ENCODE measurements around the gene GLCE.

The GLCE gene

DNA sequence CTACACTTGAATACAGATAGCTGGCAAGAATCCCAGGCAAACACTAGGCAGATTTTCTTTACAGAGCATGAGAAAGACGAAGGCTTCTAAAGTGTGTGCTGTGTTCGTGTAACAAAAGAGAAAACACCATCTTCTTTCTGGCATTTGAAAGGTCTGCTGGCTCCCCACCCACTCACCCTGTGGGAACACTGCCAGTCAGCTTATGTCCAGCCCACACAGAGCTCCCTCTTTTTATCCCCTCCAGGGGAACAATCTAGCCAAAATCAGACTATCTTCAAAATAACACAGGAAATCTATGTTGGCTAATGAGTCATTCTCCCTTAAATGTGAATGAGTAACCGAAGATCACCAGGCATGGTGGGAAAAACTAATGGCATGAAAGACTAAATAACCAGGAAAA, 92.7 kb downstream of the GLCE start:
- Histone ChIP-seq H3K4me3 (ENCODE audit: low read length) (no peak overlapping the region), H3K27me3 (ENCODE audit: control insufficient read depth, insufficient read depth, low read length) (no peaks in the 10 kb centered on the region), H3K9me3 (ENCODE audit: control insufficient read depth, low read length) (no peaks in the 10 kb centered on the region), H3K36me3 (ENCODE audit: control insufficient read depth, insufficient read depth, low read length) (no peaks in the 10 kb centered on the region), H3K4me1 (ENCODE audit: control insufficient read depth, insufficient read depth, low read length) (peaks cover 5% of the 10 kb centered on the region), H3K9ac (ENCODE audit: low read length) (no peak overlapping the region)

DNA sequence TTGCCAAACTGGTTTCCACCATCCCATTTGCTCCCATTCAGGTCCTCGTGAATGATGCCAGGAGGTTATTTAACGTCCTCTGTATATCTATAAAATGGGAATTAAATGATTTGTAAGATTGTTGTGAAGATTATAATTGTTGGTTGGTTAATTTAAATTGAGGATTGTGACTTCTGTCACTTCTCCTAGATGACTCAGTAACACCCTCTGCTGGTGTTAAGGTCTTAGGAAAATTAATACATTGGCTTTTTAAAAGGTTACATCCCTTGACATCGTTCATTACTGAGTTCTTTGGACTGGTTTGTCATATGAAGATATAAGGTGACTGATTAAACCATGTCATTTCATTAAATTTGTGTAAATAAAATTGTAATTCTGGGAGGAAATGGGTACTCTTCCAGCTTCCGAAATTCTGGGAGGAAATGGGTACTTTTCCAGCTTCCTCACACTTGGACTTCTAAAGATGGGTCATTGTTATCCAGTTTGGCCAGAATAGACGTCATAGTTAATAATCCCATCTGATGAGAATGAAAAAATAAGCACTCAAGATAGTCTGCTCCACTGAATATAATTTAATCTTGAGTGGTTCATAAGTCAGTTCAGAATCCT, 105.0 kb downstream of the GLCE start:
- no peaks in the 10 kb centered on the region for H3K9me3 ChIP-seq (ENCODE audit: control insufficient read depth, low read length)
- no peak overlapping the region for H3K9ac ChIP-seq (ENCODE audit: low read length)
- H3K27me3 ChIP-seq (ENCODE audit: control insufficient read depth, insufficient read depth, low read length), result no peaks in the 10 kb centered on the region
- peaks cover 9% of the 10 kb centered on the region for H3K36me3 ChIP-seq (ENCODE audit: control insufficient read depth, insufficient read depth, low read length)
- H3K4me1 ChIP-seq (ENCODE audit: control insufficient read depth, insufficient read depth, low read length), result no peaks in the 10 kb centered on the region
- no peak overlapping the region for H3K4me3 ChIP-seq (ENCODE audit: low read length)

DNA sequence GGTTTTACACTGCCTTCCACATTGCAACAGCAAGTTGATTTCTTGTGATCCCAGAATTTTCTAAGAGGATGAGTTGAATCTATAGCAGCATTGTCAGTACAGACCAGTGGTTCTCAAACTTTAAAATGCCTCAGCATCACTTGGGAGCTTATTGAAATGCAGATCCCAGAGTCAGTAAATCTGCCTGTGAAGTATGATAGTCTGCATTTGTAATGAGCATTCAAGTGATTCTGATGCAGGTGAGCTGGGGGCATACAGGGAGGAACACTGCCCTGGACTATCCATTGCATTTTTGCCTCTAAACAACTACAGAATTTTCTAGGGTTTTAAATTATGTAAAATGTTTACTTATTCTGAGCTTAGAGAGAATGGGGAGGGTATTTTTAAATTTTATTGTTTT, 110.8 kb downstream of the GLCE start:
- H3K4me3 ChIP-seq (ENCODE audit: low read length), result no peak overlapping the region
- H3K27me3 ChIP-seq (ENCODE audit: control insufficient read depth, insufficient read depth, low read length), result no peaks in the 10 kb centered on the region
- H3K9ac ChIP-seq (ENCODE audit: low read length), result no peak overlapping the region
- H3K9me3 ChIP-seq (ENCODE audit: control insufficient read depth, low read length), result no peaks in the 10 kb centered on the region
- peaks cover 9% of the 10 kb centered on the region for H3K36me3 ChIP-seq (ENCODE audit: control insufficient read depth, insufficient read depth, low read length)
- no peaks in the 10 kb centered on the region for H3K4me1 ChIP-seq (ENCODE audit: control insufficient read depth, insufficient read depth, low read length)

DNA sequence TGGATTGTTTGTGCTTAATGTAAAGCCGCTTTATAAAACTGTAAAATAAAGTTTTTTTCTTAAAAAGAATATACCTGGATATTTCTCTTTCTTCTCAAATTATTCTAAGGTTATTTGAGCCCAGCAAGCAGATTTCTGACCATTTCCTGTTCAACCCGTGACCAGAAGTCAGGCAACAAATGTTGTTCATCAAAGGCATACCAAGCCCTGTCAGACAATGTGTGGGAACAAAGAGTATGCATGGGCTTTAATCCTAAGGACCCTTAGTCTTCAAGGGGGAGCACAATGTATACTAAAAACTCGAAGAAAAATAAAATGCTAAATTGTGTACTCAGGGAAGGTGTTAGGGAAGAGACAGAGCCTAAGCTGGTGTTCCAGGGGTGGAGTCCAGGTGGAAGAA, 111.7 kb downstream of the GLCE start:
- Histone ChIP-seq H3K4me1 (ENCODE audit: control insufficient read depth, insufficient read depth, low read length) (no peaks in the 10 kb centered on the region), H3K36me3 (ENCODE audit: control insufficient read depth, insufficient read depth, low read length) (peaks cover 9% of the 10 kb centered on the region), H3K9ac (ENCODE audit: low read length) (no peak overlapping the region), H3K9me3 (ENCODE audit: control insufficient read depth, low read length) (no peaks in the 10 kb centered on the region), H3K4me3 (ENCODE audit: low read length) (no peak overlapping the region), H3K27me3 (ENCODE audit: control insufficient read depth, insufficient read depth, low read length) (no peaks in the 10 kb centered on the region)

DNA sequence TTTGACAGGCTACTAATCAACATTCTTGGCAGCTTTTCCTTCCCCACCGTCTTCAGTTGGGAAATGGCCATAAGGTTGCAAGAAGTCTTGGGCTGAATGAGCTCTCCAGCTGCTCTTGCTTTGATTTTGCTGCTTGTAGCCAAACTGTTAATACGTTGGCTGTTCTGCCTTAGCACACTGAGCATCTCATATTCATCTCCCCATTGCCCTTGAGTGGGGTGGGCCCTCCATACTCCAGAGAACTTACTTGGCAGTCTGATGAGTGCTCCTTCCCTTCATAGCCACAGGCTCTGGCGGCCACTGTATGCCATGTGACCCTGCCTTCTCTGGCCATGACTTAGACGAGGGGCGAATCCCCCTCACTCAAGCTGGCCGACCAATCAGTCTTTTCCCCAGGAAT, 112.5 kb downstream of the GLCE start:
- H3K36me3 ChIP-seq (ENCODE audit: control insufficient read depth, insufficient read depth, low read length), result peaks cover 9% of the 10 kb centered on the region
- H3K9me3 ChIP-seq (ENCODE audit: control insufficient read depth, low read length), result no peaks in the 10 kb centered on the region
- H3K27me3 ChIP-seq (ENCODE audit: control insufficient read depth, insufficient read depth, low read length), result no peaks in the 10 kb centered on the region
- no peak overlapping the region for H3K4me3 ChIP-seq (ENCODE audit: low read length)
- H3K9ac ChIP-seq (ENCODE audit: low read length), result no peak overlapping the region
- no peaks in the 10 kb centered on the region for H3K4me1 ChIP-seq (ENCODE audit: control insufficient read depth, insufficient read depth, low read length)

DNA sequence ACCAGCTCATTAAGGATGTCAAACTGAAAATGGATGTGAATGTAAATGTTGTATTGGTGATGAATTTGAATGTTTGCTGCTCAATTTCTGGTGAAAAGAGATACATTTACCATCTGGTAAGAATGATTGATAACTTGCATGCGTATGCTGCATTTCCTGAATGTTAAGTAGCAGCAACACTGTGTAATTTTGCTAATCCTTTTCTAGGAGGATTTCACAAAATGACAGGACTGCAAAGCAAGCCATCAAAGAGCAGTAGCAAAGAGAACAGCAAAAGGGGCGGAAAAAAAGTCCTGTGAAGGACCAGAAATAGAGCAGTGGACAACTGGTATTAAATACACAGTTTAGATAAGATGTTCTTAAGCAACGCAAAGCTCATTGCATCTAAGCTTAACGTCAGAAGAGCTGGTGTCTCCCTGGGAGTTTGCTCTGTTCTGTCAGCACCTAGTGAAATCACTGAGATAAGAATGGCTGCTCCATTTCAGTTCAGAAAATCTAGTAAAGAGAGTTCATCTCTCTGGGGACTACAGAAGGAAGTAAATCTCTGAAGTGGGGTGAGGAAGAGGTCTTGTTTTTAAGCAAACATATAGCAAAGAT, 114.7 kb downstream of the GLCE start:
- Histone ChIP-seq H3K9me3 (ENCODE audit: control insufficient read depth, low read length) (no peaks in the 10 kb centered on the region), H3K4me3 (ENCODE audit: low read length) (no peak overlapping the region), H3K4me1 (ENCODE audit: control insufficient read depth, insufficient read depth, low read length) (no peaks in the 10 kb centered on the region), H3K27me3 (ENCODE audit: control insufficient read depth, insufficient read depth, low read length) (peaks cover 10% of the 10 kb centered on the region), H3K9ac (ENCODE audit: low read length) (no peak overlapping the region), H3K36me3 (ENCODE audit: control insufficient read depth, insufficient read depth, low read length) (no peaks in the 10 kb centered on the region)

DNA sequence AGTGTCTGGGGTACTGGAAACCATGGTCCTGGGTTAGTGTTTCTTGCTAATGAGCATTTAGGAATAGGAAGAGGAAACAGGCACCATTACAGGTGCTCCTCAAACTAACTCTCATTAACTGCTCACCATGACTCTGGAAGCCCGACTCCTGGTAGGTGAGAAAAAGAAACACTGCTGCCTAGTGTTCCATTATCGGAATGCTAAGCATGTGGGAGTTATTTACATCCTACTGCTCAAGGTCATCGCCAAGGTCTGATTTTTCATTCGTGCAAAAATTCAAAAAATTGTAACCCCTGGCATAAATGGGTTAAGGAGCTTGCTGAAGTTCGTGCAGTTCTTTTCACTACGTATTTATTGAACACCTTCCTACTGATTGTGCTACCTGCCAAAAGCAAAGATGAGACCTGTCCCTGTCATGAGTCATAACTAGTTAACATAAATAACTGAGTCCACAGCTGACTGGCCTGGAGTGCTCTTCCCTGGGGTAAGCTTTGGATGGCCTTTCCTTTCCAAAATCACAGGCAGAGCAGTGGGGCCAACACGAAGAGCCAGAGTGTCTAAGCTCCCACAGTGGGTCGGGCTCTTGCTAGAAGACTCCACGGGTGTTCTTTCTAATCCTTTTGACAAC, 115.6 kb downstream of the GLCE start:
- H3K4me1 ChIP-seq (ENCODE audit: control insufficient read depth, insufficient read depth, low read length), result no peaks in the 10 kb centered on the region
- H3K4me3 ChIP-seq (ENCODE audit: low read length), result no peak overlapping the region
- no peaks in the 10 kb centered on the region for H3K36me3 ChIP-seq (ENCODE audit: control insufficient read depth, insufficient read depth, low read length)
- no peak overlapping the region for H3K9ac ChIP-seq (ENCODE audit: low read length)
- H3K9me3 ChIP-seq (ENCODE audit: control insufficient read depth, low read length), result no peaks in the 10 kb centered on the region
- peaks cover 10% of the 10 kb centered on the region for H3K27me3 ChIP-seq (ENCODE audit: control insufficient read depth, insufficient read depth, low read length)

DNA sequence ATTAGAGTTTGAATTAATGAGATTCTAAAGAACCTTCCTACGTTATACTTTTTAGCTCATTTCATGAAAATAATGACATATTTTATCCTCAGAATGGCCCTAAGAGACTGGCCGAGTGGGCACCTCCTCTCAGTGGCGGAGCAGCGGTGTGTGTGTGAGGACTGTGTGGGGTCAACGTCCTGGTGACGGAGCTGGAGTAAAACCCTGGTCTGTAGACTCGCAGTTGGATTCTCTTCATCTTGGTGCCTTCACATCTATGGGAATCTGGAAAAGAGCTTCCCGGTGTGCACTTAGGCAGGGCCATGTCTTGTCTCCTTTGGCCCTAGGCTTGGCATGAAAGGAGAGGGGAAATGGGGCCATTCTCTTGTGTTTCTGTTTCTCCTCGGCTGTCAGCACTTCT, 116.9 kb downstream of the GLCE start:
- Histone ChIP-seq H3K9me3 (ENCODE audit: control insufficient read depth, low read length) (no peaks in the 10 kb centered on the region), H3K4me3 (ENCODE audit: low read length) (no peak overlapping the region), H3K9ac (ENCODE audit: low read length) (no peak overlapping the region), H3K36me3 (ENCODE audit: control insufficient read depth, insufficient read depth, low read length) (no peaks in the 10 kb centered on the region), H3K27me3 (ENCODE audit: control insufficient read depth, insufficient read depth, low read length) (peaks cover 12% of the 10 kb centered on the region), H3K4me1 (ENCODE audit: control insufficient read depth, insufficient read depth, low read length) (no peaks in the 10 kb centered on the region)

DNA sequence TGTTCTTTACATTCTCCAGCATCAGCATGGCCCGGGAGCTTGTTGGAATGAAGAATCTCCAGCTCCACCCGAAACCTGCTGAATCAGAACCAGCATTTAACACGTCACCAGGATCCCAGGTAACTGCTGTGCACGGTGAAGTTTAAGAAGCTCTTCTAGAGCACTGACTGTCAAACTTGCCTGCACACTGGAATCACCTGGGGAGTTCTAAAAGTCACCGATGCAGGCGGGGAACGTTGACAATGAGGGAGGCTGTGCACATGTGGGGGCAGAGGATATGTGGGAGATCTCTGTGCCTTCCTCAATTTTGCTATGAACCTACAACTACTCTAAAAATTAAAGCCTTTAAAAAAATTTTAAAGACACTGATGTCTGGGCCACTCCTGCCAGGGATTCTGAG, 119.2 kb downstream of the GLCE start:
- Histone ChIP-seq H3K9me3 (ENCODE audit: control insufficient read depth, low read length) (no peaks in the 10 kb centered on the region), H3K4me1 (ENCODE audit: control insufficient read depth, insufficient read depth, low read length) (no peaks in the 10 kb centered on the region), H3K9ac (ENCODE audit: low read length) (no peak overlapping the region), H3K4me3 (ENCODE audit: low read length) (no peak overlapping the region), H3K36me3 (ENCODE audit: control insufficient read depth, insufficient read depth, low read length) (no peaks in the 10 kb centered on the region), H3K27me3 (ENCODE audit: control insufficient read depth, insufficient read depth, low read length) (peaks cover 14% of the 10 kb centered on the region)

DNA sequence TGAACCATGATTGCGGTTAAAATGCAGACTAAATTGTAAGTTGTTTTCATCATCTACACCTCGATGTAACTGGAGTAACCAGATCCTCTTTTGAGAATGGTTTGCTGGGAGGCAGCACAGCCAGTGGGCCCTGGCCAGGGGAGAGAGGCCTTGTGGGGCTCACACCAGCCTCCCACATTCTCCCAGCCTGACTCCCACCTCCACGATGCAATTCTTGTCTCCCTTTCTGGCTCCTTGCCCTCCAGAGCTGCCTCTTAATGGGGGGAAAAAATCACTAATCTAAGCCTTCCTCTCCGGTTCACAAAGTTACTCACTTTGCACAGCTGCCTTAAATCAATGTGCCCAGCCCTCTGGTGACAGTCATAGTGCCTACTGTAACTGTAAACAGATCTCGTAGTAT, 120.3 kb downstream of the GLCE start:
- no peak overlapping the region for H3K4me3 ChIP-seq (ENCODE audit: low read length)
- peaks cover 14% of the 10 kb centered on the region for H3K27me3 ChIP-seq (ENCODE audit: control insufficient read depth, insufficient read depth, low read length)
- no peaks in the 10 kb centered on the region for H3K9me3 ChIP-seq (ENCODE audit: control insufficient read depth, low read length)
- no peaks in the 10 kb centered on the region for H3K4me1 ChIP-seq (ENCODE audit: control insufficient read depth, insufficient read depth, low read length)
- no peak overlapping the region for H3K9ac ChIP-seq (ENCODE audit: low read length)
- no peaks in the 10 kb centered on the region for H3K36me3 ChIP-seq (ENCODE audit: control insufficient read depth, insufficient read depth, low read length)

DNA sequence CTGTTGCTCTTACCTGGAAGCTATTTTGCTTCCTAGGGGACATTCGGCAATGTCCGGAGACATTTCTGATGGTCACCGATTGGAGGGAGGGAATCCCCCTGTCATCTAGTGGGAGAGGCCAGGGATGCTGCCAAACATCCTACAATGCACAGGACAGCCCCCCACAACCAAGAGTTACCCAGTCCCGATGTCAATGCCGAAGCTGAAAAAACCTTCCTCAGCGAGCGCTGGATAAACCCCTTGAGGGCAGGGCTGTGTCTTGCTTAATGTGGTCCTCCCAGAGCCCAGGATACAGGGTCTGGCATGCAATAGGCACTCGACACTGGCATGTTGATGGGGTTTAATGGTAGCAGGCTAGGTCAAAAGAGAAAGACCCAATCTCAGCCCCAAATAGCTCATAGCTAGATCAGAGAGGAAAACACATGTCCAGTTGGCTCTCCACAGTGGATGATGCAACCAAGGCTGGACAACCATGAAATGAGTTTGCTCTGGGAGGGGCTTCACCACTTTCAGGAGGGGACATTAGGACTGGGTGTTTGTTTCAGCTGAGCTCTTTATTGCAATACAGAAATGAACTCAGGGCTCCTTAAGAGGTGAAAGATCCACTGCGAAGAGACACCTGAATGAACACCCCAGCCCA, 121.8 kb downstream of the GLCE start:
- no peaks in the 10 kb centered on the region for H3K36me3 ChIP-seq (ENCODE audit: control insufficient read depth, insufficient read depth, low read length)
- H3K4me1 ChIP-seq (ENCODE audit: control insufficient read depth, insufficient read depth, low read length), result no peaks in the 10 kb centered on the region
- no peak overlapping the region for H3K9ac ChIP-seq (ENCODE audit: low read length)
- H3K4me3 ChIP-seq (ENCODE audit: low read length), result no peak overlapping the region
- no peaks in the 10 kb centered on the region for H3K9me3 ChIP-seq (ENCODE audit: control insufficient read depth, low read length)
- peaks cover 14% of the 10 kb centered on the region for H3K27me3 ChIP-seq (ENCODE audit: control insufficient read depth, insufficient read depth, low read length)

DNA sequence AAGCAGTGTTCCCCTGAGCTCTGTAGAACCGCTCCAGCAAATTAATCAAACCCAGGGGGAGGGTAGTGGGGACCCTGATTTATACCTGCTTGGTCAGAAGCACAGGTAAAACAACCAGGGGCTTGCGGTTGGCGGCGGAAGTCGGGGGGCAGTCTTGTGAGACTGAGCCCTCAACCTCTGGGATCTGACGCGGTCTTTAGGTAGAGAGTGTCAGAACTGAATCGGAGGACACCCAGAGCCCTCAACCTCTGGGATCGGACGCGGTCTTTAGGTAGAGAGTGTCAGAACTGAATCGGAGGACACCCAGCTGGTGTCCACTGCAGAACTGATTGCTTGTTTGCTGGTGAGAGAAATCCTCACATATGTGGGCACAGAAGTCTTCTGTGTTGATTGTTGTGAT, 125.4 kb downstream of the GLCE start:
- Histone ChIP-seq H3K27me3 (ENCODE audit: control insufficient read depth, insufficient read depth, low read length) (peaks cover 4% of the 10 kb centered on the region), H3K9ac (ENCODE audit: low read length) (no peak overlapping the region), H3K9me3 (ENCODE audit: control insufficient read depth, low read length) (no peaks in the 10 kb centered on the region), H3K4me3 (ENCODE audit: low read length) (no peak overlapping the region), H3K36me3 (ENCODE audit: control insufficient read depth, insufficient read depth, low read length) (no peaks in the 10 kb centered on the region), H3K4me1 (ENCODE audit: control insufficient read depth, insufficient read depth, low read length) (peaks cover 10% of the 10 kb centered on the region)
